ENCODE measurements around the gene HIVEP3.

DNA sequence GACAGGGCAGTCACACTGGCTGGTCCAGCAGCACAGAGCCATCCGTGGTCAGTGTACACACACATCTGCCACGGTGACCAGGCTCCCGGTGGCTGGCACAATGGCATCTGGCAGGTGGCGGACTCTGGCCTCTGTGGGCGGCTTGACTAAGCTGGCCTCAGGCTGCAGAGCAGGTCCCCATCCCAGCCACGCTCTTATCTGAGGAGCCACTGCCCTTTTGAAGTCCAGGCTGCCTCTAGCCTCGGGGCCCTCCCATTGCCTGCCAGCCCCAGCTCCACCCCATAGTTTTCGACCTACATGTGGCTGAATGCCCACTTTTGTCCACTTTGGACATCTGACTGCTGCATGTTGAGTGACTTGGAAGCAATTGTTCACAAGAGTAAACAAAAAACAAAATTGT lies 404.3 kb downstream of the HIVEP3 start:
- no peak for TF ChIP-seq EZH2phosphoT487 (IDR thresholded peaks at IDR 0.05; ENCODE audit: low read length)
- TF ChIP-seq, protein P1, sequence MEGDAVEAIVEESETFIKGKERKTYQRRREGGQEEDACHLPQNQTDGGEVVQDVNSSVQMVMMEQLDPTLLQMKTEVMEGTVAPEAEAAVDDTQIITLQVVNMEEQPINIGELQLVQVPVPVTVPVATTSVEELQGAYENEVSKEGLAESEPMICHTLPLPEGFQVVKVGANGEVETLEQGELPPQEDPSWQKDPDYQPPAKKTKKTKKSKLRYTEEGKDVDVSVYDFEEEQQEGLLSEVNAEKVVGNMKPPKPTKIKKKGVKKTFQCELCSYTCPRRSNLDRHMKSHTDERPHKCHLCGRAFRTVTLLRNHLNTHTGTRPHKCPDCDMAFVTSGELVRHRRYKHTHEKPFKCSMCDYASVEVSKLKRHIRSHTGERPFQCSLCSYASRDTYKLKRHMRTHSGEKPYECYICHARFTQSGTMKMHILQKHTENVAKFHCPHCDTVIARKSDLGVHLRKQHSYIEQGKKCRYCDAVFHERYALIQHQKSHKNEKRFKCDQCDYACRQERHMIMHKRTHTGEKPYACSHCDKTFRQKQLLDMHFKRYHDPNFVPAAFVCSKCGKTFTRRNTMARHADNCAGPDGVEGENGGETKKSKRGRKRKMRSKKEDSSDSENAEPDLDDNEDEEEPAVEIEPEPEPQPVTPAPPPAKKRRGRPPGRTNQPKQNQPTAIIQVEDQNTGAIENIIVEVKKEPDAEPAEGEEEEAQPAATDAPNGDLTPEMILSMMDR (IDR thresholded peaks at IDR 0.05; ENCODE audit: low read length): no peak
